Activated T-helper 2 cell treated with anti-CD3 and anti-CD28 coated beads, Interferon-gamma antibody, Interleukin-2, Interleukin-4, amounts not matched to agents 10 μg/mL and 5 μg/mL and 100 μg/mL, durations not matched to agents 14 hours and 24 hours and 36 hours (primary cell): Measurements from ENCODE around the gene RASSF9. TPM values are rescaled to one million over a fixed set of nuclear protein-coding genes. Genes with fewer than 3 reads are reported as not detected.

ENCODE experiments used
- DNase-seq: peaks from one replicate; pipeline ENCODE4 v3.0.0; 2021; ENCODE audit warnings: low spot score
- H3K27ac Mint-ChIP-seq: one replicate; pipeline ENCODE4 v1.8.0; 2021; ENCODE audit warnings: mixed read lengths
- H3K27me3 Mint-ChIP-seq: one replicate; pipeline ENCODE4 v1.8.0; 2021; ENCODE audit warnings: low read depth, mixed read lengths
- H3K36me3 Mint-ChIP-seq: one replicate; pipeline ENCODE4 v1.8.0; 2021; ENCODE audit warnings: low read depth, mixed read lengths
- H3K4me1 Mint-ChIP-seq: one replicate; pipeline ENCODE4 v1.8.0; 2021; ENCODE audit warnings: low read depth, mixed read lengths
- H3K4me3 Mint-ChIP-seq: one replicate; pipeline ENCODE4 v1.8.0; 2021; ENCODE audit warnings: low read depth, mild to moderate bottlenecking, moderate library complexity, mixed read lengths
- H3K9me3 Mint-ChIP-seq: one replicate; pipeline ENCODE4 v1.8.0; 2021; ENCODE audit warnings: mixed read lengths
- intact Hi-C: fragments of 100-400 bp; cut with micrococcal nuclease; formaldehyde crosslinking; loops from one replicate; pipeline ENCODE4 v1.15.1; 2023
- total RNA-seq: library from RNA; stranded (reverse); gene quantifications from 2 replicates; pipeline ENCODE4 v1.2.3, GENCODE V29; 2022

The RASSF9 gene
- total RNA-seq, 1 donor from 2014 or later, result not detected

GRCh38 chr12:85809500-85809899, 26.7 kb downstream of the RASSF9 start:
- DNase-seq, result no peak
- H3K36me3 Mint-ChIP-seq, result no peaks in the 10 kb centered on the region
- no peaks in the 10 kb centered on the region for H3K9me3 Mint-ChIP-seq
- no peak overlapping the region for H3K4me3 Mint-ChIP-seq
- intact Hi-C loops, result no loop called here
- H3K4me1 Mint-ChIP-seq, result no peaks in the 10 kb centered on the region
- H3K27ac Mint-ChIP-seq, result no peak overlapping the region
- no peaks in the 10 kb centered on the region for H3K27me3 Mint-ChIP-seq

- Mint-ChIP-seq H3K27me3 (no peaks in the 10 kb centered on the region), H3K4me1 (no peaks in the 10 kb centered on the region), H3K9me3 (no peaks in the 10 kb centered on the region), H3K4me3 (no peak overlapping the region), H3K36me3 (no peaks in the 10 kb centered on the region), H3K27ac (no peak overlapping the region)
- intact Hi-C loops, result no loop called here
- DNase-seq, result no peak
Observed at GRCh38 chr12:85807730-85808129, 28.5 kb downstream of the RASSF9 start.

GRCh38 chr12:85805654-85806053, 30.6 kb downstream of the RASSF9 start:
- no peaks in the 10 kb centered on the region for H3K9me3 Mint-ChIP-seq
- H3K27ac Mint-ChIP-seq, result no peak overlapping the region
- H3K4me3 Mint-ChIP-seq, result no peak overlapping the region

GRCh38 chr12:85804663-85805062, 31.5 kb downstream of the RASSF9 start:
- no peak for DNase-seq
- Mint-ChIP-seq H3K4me3 (no peak overlapping the region), H3K9me3 (no peaks in the 10 kb centered on the region), H3K36me3 (no peaks in the 10 kb centered on the region), H3K27me3 (no peaks in the 10 kb centered on the region), H3K4me1 (no peaks in the 10 kb centered on the region), H3K27ac (no peak overlapping the region)
- intact Hi-C loops, result no loop called here

More at GRCh38 chr12:85805654-85806053, 30.6 kb downstream of the RASSF9 start:
- H3K36me3 Mint-ChIP-seq, result no peaks in the 10 kb centered on the region
- no peak for DNase-seq
- no peaks in the 10 kb centered on the region for H3K27me3 Mint-ChIP-seq
- no peaks in the 10 kb centered on the region for H3K4me1 Mint-ChIP-seq
- intact Hi-C loops, result no loop called here

- Mint-ChIP-seq H3K4me1 (no peaks in the 10 kb centered on the region), H3K4me3 (no peak overlapping the region), H3K36me3 (no peaks in the 10 kb centered on the region), H3K9me3 (no peaks in the 10 kb centered on the region), H3K27ac (no peak overlapping the region), H3K27me3 (no peaks in the 10 kb centered on the region)
- no peak for DNase-seq
- intact Hi-C loops, result no loop called here
Observed at GRCh38 chr12:85803923-85804322, 32.3 kb downstream of the RASSF9 start.

GRCh38 chr12:85803231-85803630, 33.0 kb downstream of the RASSF9 start:
- no peaks in the 10 kb centered on the region for H3K9me3 Mint-ChIP-seq
- H3K4me3 Mint-ChIP-seq, result no peak overlapping the region
- intact Hi-C loops, result no loop called here
- no peaks in the 10 kb centered on the region for H3K27me3 Mint-ChIP-seq
- H3K36me3 Mint-ChIP-seq, result no peaks in the 10 kb centered on the region
- no peak for DNase-seq
- H3K27ac Mint-ChIP-seq, result no peak overlapping the region
- H3K4me1 Mint-ChIP-seq, result no peaks in the 10 kb centered on the region

- H3K4me3 Mint-ChIP-seq, result no peak overlapping the region
- no peaks in the 10 kb centered on the region for H3K9me3 Mint-ChIP-seq
- intact Hi-C loops, result no loop called here
- no peaks in the 10 kb centered on the region for H3K36me3 Mint-ChIP-seq
- H3K4me1 Mint-ChIP-seq, result no peaks in the 10 kb centered on the region
- H3K27ac Mint-ChIP-seq, result no peak overlapping the region
- H3K27me3 Mint-ChIP-seq, result no peaks in the 10 kb centered on the region
- DNase-seq, result no peak
Observed at GRCh38 chr12:85798122-85798521, 38.1 kb downstream of the RASSF9 start.

GRCh38 chr12:85796001-85796400, 40.2 kb downstream of the RASSF9 start:
- intact Hi-C loops, result no loop called here
- H3K36me3 Mint-ChIP-seq, result no peaks in the 10 kb centered on the region

GRCh38 chr12:85794531-85794930, 41.7 kb downstream of the RASSF9 start:
- DNase-seq, result no peak
- H3K9me3 Mint-ChIP-seq, result no peaks in the 10 kb centered on the region
- no peak overlapping the region for H3K27ac Mint-ChIP-seq
- no peaks in the 10 kb centered on the region for H3K4me1 Mint-ChIP-seq
- H3K27me3 Mint-ChIP-seq, result no peaks in the 10 kb centered on the region
- H3K36me3 Mint-ChIP-seq, result no peaks in the 10 kb centered on the region
- intact Hi-C loops, result no loop called here
- no peak overlapping the region for H3K4me3 Mint-ChIP-seq

More at GRCh38 chr12:85796001-85796400, 40.2 kb downstream of the RASSF9 start:
- DNase-seq, result no peak
- H3K4me1 Mint-ChIP-seq, result no peaks in the 10 kb centered on the region
- no peaks in the 10 kb centered on the region for H3K9me3 Mint-ChIP-seq
- H3K4me3 Mint-ChIP-seq, result no peak overlapping the region
- H3K27me3 Mint-ChIP-seq, result no peaks in the 10 kb centered on the region
- H3K27ac Mint-ChIP-seq, result no peak overlapping the region

GRCh38 chr12:85784096-85784720, 52.0 kb downstream of the RASSF9 start:
- Mint-ChIP-seq H3K27me3 (no peaks in the 10 kb centered on the region), H3K4me1 (no peaks in the 10 kb centered on the region)
- intact Hi-C loops, result no loop called here

GRCh38 chr12:85782711-85783110, 53.5 kb downstream of the RASSF9 start:
- Mint-ChIP-seq H3K27me3 (no peaks in the 10 kb centered on the region), H3K4me1 (no peaks in the 10 kb centered on the region), H3K4me3 (no peak overlapping the region), H3K36me3 (no peaks in the 10 kb centered on the region), H3K27ac (no peak overlapping the region), H3K9me3 (no peaks in the 10 kb centered on the region)
- intact Hi-C loops, result no loop called here
- DNase-seq, result no peak

More at GRCh38 chr12:85784096-85784720, 52.0 kb downstream of the RASSF9 start:
- no peak for DNase-seq
- Mint-ChIP-seq H3K4me3 (no peak overlapping the region), H3K27ac (no peak overlapping the region), H3K9me3 (peaks cover 4% of the 10 kb centered on the region), H3K36me3 (no peaks in the 10 kb centered on the region)

GRCh38 chr12:85781766-85782165, 54.4 kb downstream of the RASSF9 start:
- DNase-seq, result no peak
- Mint-ChIP-seq H3K36me3 (no peaks in the 10 kb centered on the region), H3K27ac (no peak overlapping the region), H3K4me1 (no peaks in the 10 kb centered on the region), H3K9me3 (no peaks in the 10 kb centered on the region), H3K4me3 (no peak overlapping the region), H3K27me3 (no peaks in the 10 kb centered on the region)
- intact Hi-C loops, result no loop called here

GRCh38 chr12:85779768-85780167, 56.4 kb downstream of the RASSF9 start:
- Mint-ChIP-seq H3K4me1 (no peaks in the 10 kb centered on the region), H3K9me3 (no peaks in the 10 kb centered on the region), H3K27ac (no peak overlapping the region), H3K27me3 (no peaks in the 10 kb centered on the region), H3K36me3 (no peaks in the 10 kb centered on the region), H3K4me3 (no peak overlapping the region)
- intact Hi-C loops, result no loop called here
- DNase-seq, result no peak

GRCh38 chr12:85775091-85775490, 61.1 kb downstream of the RASSF9 start:
- H3K27me3 Mint-ChIP-seq, result no peaks in the 10 kb centered on the region
- no peak for DNase-seq
- H3K9me3 Mint-ChIP-seq, result no peaks in the 10 kb centered on the region
- no peaks in the 10 kb centered on the region for H3K4me1 Mint-ChIP-seq
- no peak overlapping the region for H3K27ac Mint-ChIP-seq
- no peaks in the 10 kb centered on the region for H3K36me3 Mint-ChIP-seq
- intact Hi-C loops, result no loop called here
- no peak overlapping the region for H3K4me3 Mint-ChIP-seq
